Neural progenitor cell (in vitro differentiated cells): Measurements from ENCODE around the gene BRAT1. TPM values are rescaled to one million over a fixed set of nuclear protein-coding genes. Genes with fewer than 3 reads are reported as not detected.
"Not testable (repeated sequence)": the region's sequence is repeated elsewhere in the genome, so short reads cannot be mapped to it uniquely, and the experiment has no call there.

Experiments
- DNase-seq: peaks from one replicate; pipeline ENCODE4 v3.0.0-alpha.2; 2016; ENCODE audit warnings: low spot score
- H2AFZ ChIP-seq: fragments of 200-600 bp; sonication (generic); replicated peaks from 2 replicates; pipeline ENCODE4 v1.6.1; 2016; ENCODE audit warnings: antibody characterized with exemption
- H3F3A ChIP-seq: fragments of 200-600 bp; sonication (generic); 2 replicates; pipeline ENCODE4 v1.6.1; 2016; ENCODE audit warnings: antibody characterized with exemption, low read depth
- H3K27ac ChIP-seq: fragments of 200-600 bp; sonication (generic); 2 replicates; pipeline ENCODE4 v1.5.1; 2016; ENCODE audit warnings: mild to moderate bottlenecking
- H3K27me3 ChIP-seq: fragments of 200-600 bp; sonication (generic); 2 replicates; pipeline ENCODE4 v1.6.1; 2016; ENCODE audit warnings: mild to moderate bottlenecking, moderate library complexity
- H3K36me3 ChIP-seq: fragments of 200-600 bp; sonication (generic); 2 replicates; pipeline ENCODE4 v1.5.1; 2016
- H3K4me1 ChIP-seq: fragments of 200-600 bp; sonication (generic); 2 replicates; pipeline ENCODE4 v1.6.1; 2016; ENCODE audit warnings: mixed run types
- H3K4me2 ChIP-seq: fragments of 200-600 bp; sonication (generic); 2 replicates; pipeline ENCODE4 v1.6.1; 2016
- H3K4me3 ChIP-seq: fragments of 200-600 bp; sonication (generic); 2 replicates; pipeline ENCODE4 v1.5.1; 2016
- H3K79me2 ChIP-seq: fragments of 200-600 bp; sonication (generic); 2 replicates; pipeline ENCODE4 v1.6.1; 2016; ENCODE audit warnings: low read depth
- H3K9ac ChIP-seq: fragments of 200-600 bp; sonication (generic); 2 replicates; pipeline ENCODE4 v1.6.1; 2016
- H3K9me3 ChIP-seq: fragments of 200-600 bp; sonication (generic); 2 replicates; pipeline ENCODE4 v1.5.1; 2016; ENCODE audit warnings: low read depth
- H4K20me1 ChIP-seq: fragments of 200-600 bp; sonication (generic); 2 replicates; pipeline ENCODE4 v1.6.1; 2016; ENCODE audit warnings: low read depth
- H3K27ac Mint-ChIP-seq: 3 replicates; pipeline ENCODE4 v1.8.0; 2021; ENCODE audit warnings: mixed read lengths
- H3K27me3 Mint-ChIP-seq: 2 replicates; pipeline ENCODE4 v1.8.0; 2022; ENCODE audit warnings: low read depth, mild to moderate bottlenecking, inconsistent platforms, moderate library complexity, mixed read lengths; ENCODE audit not compliant: insufficient read depth
- H3K36me3 Mint-ChIP-seq: 3 replicates; pipeline ENCODE4 v1.8.0; 2021; ENCODE audit warnings: mixed read lengths
- H3K4me1 Mint-ChIP-seq: 3 replicates; pipeline ENCODE4 v1.8.0; 2021; ENCODE audit warnings: mixed read lengths
- H3K4me3 Mint-ChIP-seq: 3 replicates; pipeline ENCODE4 v1.8.0; 2021; ENCODE audit warnings: mild to moderate bottlenecking, moderate library complexity, mixed read lengths
- H3K9me3 Mint-ChIP-seq: 3 replicates; pipeline ENCODE4 v1.8.0; 2020; ENCODE audit warnings: mixed read lengths
- CTCF ChIP-seq: fragments of 200-600 bp; sonication (generic); IDR thresholded peaks from 2 replicates; pipeline ENCODE4 v1.5.1; 2017; ENCODE audit warnings: antibody characterized with exemption, mild to moderate bottlenecking
- EZH2 ChIP-seq: fragments of 200-600 bp; sonication (generic); IDR thresholded peaks from 2 replicates; pipeline ENCODE4 v1.6.1; 2017; ENCODE audit warnings: antibody characterized with exemption, mild to moderate bottlenecking, moderate library complexity
- EZH2phosphoT487 ChIP-seq: fragments of 200-600 bp; sonication (generic); IDR thresholded peaks from 2 replicates; pipeline ENCODE4 v1.6.1; 2017; ENCODE audit warnings: antibody characterized with exemption
- total RNA-seq: library from RNA; depleted of rRNA; stranded (reverse); fragments of >200 nt; gene quantifications from 2 replicates; pipeline ENCODE4 v1.2.3, GENCODE V29; 2015; ENCODE audit warnings: low replicate concordance

Gene BRAT1
- total RNA-seq, 1 donor from 2014 or later, result 9.3 TPM

GRCh38 chr7:2592375-2592865 is 37.1 kb upstream of the BRAT1 start:
- no peaks in the 10 kb centered on the region for H3K4me1 Mint-ChIP-seq
- Histone ChIP-seq H3K4me3 (no peak overlapping the region), H3K9me3 (no peaks in the 10 kb centered on the region), H3K27ac (no peak overlapping the region), H3K27me3 (no peaks in the 10 kb centered on the region), H3K9ac (no peak overlapping the region), H2AFZ (no peak overlapping the region), H3K36me3 (no peaks in the 10 kb centered on the region), H3K4me1 (no peaks in the 10 kb centered on the region), H3F3A (no peaks in the 10 kb centered on the region), H4K20me1 (no peaks in the 10 kb centered on the region), H3K4me2 (no peak overlapping the region), H3K79me2 (no peaks in the 10 kb centered on the region)
- H3K27ac Mint-ChIP-seq, result peak overlapping the region; percentile 63
- H3K36me3 Mint-ChIP-seq, result peaks cover 22% of the 10 kb centered on the region
- DNase-seq, result no peak
- H3K27me3 Mint-ChIP-seq, result peaks cover 2% of the 10 kb centered on the region
- no peaks in the 10 kb centered on the region for H3K9me3 Mint-ChIP-seq
- no peak for TF ChIP-seq EZH2phosphoT487
- no peak for TF ChIP-seq EZH2
- no peak for TF ChIP-seq CTCF
- H3K4me3 Mint-ChIP-seq, result no peak overlapping the region

- H3K36me3 ChIP-seq, result not testable (repeated sequence)
Measured at GRCh38 chr7:2589941-2590340, 34.6 kb upstream of the BRAT1 start.

GRCh38 chr7:2589341-2589740 is 34.0 kb upstream of the BRAT1 start:
- Mint-ChIP-seq H3K4me1 (no peaks in the 10 kb centered on the region), H3K27me3 (peaks cover 4% of the 10 kb centered on the region), H3K4me3 (no peak overlapping the region), H3K9me3 (no peaks in the 10 kb centered on the region), H3K27ac (no peak overlapping the region), H3K36me3 (peaks cover 26% of the 10 kb centered on the region)
- Histone ChIP-seq H4K20me1 (no peaks in the 10 kb centered on the region), H3K4me3 (no peak overlapping the region), H3K27ac (no peak overlapping the region), H3K79me2 (no peaks in the 10 kb centered on the region), H3F3A (no peaks in the 10 kb centered on the region), H3K4me2 (no peak overlapping the region), H3K4me1 (no peaks in the 10 kb centered on the region), H3K36me3 (no peaks in the 10 kb centered on the region), H3K27me3 (no peaks in the 10 kb centered on the region), H3K9me3 (no peaks in the 10 kb centered on the region), H3K9ac (no peak overlapping the region), H2AFZ (no peak overlapping the region)
- DNase-seq, result no peak
- no peak for TF ChIP-seq EZH2
- TF ChIP-seq CTCF, result no peak
- no peak for TF ChIP-seq EZH2phosphoT487

More at GRCh38 chr7:2589941-2590340, 34.6 kb upstream of the BRAT1 start:
- H3K9ac ChIP-seq, H3K79me2 ChIP-seq, H3F3A ChIP-seq, H3K27ac ChIP-seq, H3K27me3 Mint-ChIP-seq, H3K4me3 Mint-ChIP-seq, H3K9me3 Mint-ChIP-seq, H2AFZ ChIP-seq, H3K9me3 ChIP-seq, H3K4me1 Mint-ChIP-seq, H4K20me1 ChIP-seq, H3K27ac Mint-ChIP-seq, DNase-seq, H3K4me3 ChIP-seq, H3K4me2 ChIP-seq, H3K27me3 ChIP-seq, H3K4me1 ChIP-seq: not testable (repeated sequence)
- H3K36me3 Mint-ChIP-seq, result peaks cover 25% of the 10 kb centered on the region

- Mint-ChIP-seq H3K9me3 (no peaks in the 10 kb centered on the region), H3K4me3 (no peak overlapping the region), H3K27me3 (peaks cover 4% of the 10 kb centered on the region), H3K36me3 (peaks cover 29% of the 10 kb centered on the region), H3K4me1 (peaks cover 3% of the 10 kb centered on the region), H3K27ac (no peak overlapping the region)
- H3F3A ChIP-seq, result peaks cover 6% of the 10 kb centered on the region
- H4K20me1 ChIP-seq, result no peaks in the 10 kb centered on the region
- no peaks in the 10 kb centered on the region for H3K27me3 ChIP-seq
- no peak overlapping the region for H2AFZ ChIP-seq
- DNase-seq, result no peak
- TF ChIP-seq EZH2phosphoT487 (no peak), CTCF (no peak), EZH2 (no peak)
- H3K36me3 ChIP-seq, result no peaks in the 10 kb centered on the region
- H3K9ac ChIP-seq, result no peak overlapping the region
- peaks cover 3% of the 10 kb centered on the region for H3K4me1 ChIP-seq
- no peak overlapping the region for H3K27ac ChIP-seq
- no peak overlapping the region for H3K4me2 ChIP-seq
- H3K9me3 ChIP-seq, result no peaks in the 10 kb centered on the region
- H3K4me3 ChIP-seq, result no peak overlapping the region
- no peaks in the 10 kb centered on the region for H3K79me2 ChIP-seq
Measured at GRCh38 chr7:2587778-2588177, 32.5 kb upstream of the BRAT1 start.
